Bronchial epithelial cell (primary cell): Measurements from ENCODE around the gene TANC1. TPM values are rescaled to one million over a fixed set of nuclear protein-coding genes. Genes with fewer than 3 reads are reported as not detected.

Experiments used
- DNase-seq: peaks from one replicate; pipeline ENCODE4 v3.0.0-alpha.2; 2010; ENCODE audit warnings: low read depth
- FAIRE-seq: peaks from 2 replicates; lab custom pipeline; 2011; peaks lifted over from hg19 to GRCh38; lab: Jason Lieb, UNC
- H3K27me3 ChIP-seq: 2 replicates; pipeline ENCODE4 v1.5.1; 2011; ENCODE audit warnings: low read length; ENCODE audit not compliant: control insufficient read depth, insufficient read depth
- H3K36me3 ChIP-seq: 2 replicates; pipeline ENCODE4 v1.5.1; 2011; ENCODE audit warnings: low read length; ENCODE audit not compliant: control insufficient read depth, insufficient read depth
- H3K4me3 ChIP-seq: 2 replicates; pipeline ENCODE4 v1.5.1; 2011; ENCODE audit warnings: mild to moderate bottlenecking, low read depth, low read length, control low read depth
- CTCF ChIP-seq: IDR thresholded peaks from 2 replicates; pipeline ENCODE4 v1.5.1; 2011; ENCODE audit warnings: mild to moderate bottlenecking, moderate library complexity, low read length, control low read depth, inconsistent platforms; ENCODE audit not compliant: insufficient read depth, severe bottlenecking
- total RNA-seq: library from RNA; depleted of rRNA; stranded (reverse); fragments of >200 nt; gene quantifications from 2 replicates; pipeline ENCODE4 v1.2.1, GENCODE V29; 2014

Gene TANC1
- total RNA-seq, 1 donor from 2014 or later = 29.5 TPM

DNA sequence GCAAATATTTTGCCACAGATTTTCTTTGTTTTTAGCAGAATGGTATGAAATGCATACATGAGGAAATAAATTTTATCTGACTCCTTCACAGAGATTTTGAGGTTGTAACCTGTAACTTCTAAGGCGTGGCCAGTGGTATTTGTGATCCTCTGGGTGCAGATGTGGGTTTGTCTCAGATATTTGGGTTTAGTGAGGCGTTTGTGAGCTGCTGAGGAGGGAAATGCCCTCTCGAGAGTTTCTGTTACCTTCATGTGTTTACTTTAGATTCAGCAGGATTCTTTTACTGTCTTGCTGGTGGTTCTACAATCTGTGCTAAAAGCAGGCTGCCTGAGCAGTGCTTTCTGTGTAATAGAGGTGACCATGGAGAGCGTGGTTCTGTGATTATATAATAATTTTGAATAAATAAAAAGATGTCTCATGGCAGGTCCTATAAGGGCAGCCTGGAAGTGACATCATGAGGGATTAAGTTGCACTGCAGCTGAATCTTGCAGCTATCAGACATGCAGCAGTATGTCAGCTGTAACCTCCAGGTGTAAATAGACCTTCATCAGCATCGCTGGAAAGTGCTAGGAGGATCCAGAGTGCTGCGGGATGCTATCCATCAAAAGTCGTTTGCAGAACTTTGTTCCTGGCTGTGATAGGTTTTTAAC, 34.1 kb downstream of the TANC1 start:
- no peak overlapping the region for H3K4me3 ChIP-seq
- peaks cover 8% of the 10 kb centered on the region for H3K36me3 ChIP-seq
- no peak for DNase-seq
- no peak for FAIRE-seq
- no peaks in the 10 kb centered on the region for H3K27me3 ChIP-seq
- TF ChIP-seq CTCF = no peak

DNA sequence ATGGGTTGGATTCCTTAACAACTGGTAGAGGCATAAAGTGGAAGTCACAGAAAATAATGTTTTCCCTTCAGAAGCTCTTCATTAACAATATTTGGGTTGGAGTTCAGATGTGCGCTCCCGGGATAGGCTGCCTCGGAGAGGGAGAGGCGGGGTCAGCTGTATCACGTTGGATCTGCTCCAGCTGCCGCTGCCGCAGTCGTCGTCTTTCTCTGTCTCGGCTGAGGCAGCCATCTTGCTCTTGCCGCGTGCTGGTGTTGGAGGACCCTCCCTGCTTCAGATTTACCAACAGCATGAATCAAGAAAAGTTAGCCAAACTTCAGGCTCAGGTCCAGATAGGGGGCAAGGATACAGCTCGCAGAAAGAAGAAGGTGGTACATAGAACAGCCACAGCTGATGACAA, 35.1 kb downstream of the TANC1 start:
- TF ChIP-seq CTCF = no peak
- peaks cover 8% of the 10 kb centered on the region for H3K36me3 ChIP-seq
- H3K27me3 ChIP-seq = no peaks in the 10 kb centered on the region
- no peak for DNase-seq
- no peak overlapping the region for H3K4me3 ChIP-seq
- no peak for FAIRE-seq

GRCh38 chr2:159004849-159005248, 36.4 kb downstream of the TANC1 start:
- no peak for FAIRE-seq
- no peak for TF ChIP-seq CTCF
- peaks cover 8% of the 10 kb centered on the region for H3K36me3 ChIP-seq

DNA sequence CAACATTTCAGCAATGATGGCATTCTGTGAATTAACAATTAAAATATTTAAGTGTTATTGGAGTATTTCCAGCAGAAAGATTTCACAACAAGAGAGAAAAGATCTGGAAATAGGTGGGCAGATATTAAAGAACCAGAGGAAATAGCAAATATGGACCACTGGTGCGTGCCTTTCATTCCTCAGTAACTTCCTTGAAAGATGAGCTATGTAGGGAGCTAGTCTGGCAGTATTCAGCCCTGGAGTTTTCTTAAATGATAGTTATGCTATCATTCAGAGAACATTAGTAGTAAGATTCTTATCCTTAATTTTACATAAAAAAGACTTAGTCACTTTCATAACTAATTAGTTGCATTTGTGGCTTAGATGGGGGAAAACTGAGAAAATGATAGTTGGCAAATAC, 41.5 kb downstream of the TANC1 start:
- DNase-seq = no peak
- H3K27me3 ChIP-seq = no peaks in the 10 kb centered on the region
- TF ChIP-seq CTCF = no peak
- no peak for FAIRE-seq
- H3K36me3 ChIP-seq = peaks cover 6% of the 10 kb centered on the region
- no peak overlapping the region for H3K4me3 ChIP-seq

More at GRCh38 chr2:159004849-159005248, 36.4 kb downstream of the TANC1 start:
- no peaks in the 10 kb centered on the region for H3K27me3 ChIP-seq
- no peak overlapping the region for H3K4me3 ChIP-seq
- no peak for DNase-seq

- Histone ChIP-seq H3K4me3 (no peak overlapping the region), H3K36me3 (peaks cover 4% of the 10 kb centered on the region), H3K27me3 (no peaks in the 10 kb centered on the region)
- TF ChIP-seq CTCF = no peak
- DNase-seq = peak; percentile 67
- FAIRE-seq = no peak
Measured at GRCh38 chr2:159010340-159010739, 41.9 kb downstream of the TANC1 start.

GRCh38 chr2:159010963-159011362, 42.5 kb downstream of the TANC1 start:
- FAIRE-seq (no peak), DNase-seq (peak; percentile 52)
- TF ChIP-seq CTCF = no peak
- no peak overlapping the region for H3K4me3 ChIP-seq
- peaks cover 4% of the 10 kb centered on the region for H3K36me3 ChIP-seq
- H3K27me3 ChIP-seq = no peaks in the 10 kb centered on the region
